Endothelial cell of umbilical vein (primary cell): ENCODE measurements around the gene ATP8A2. TPM values are rescaled to one million over a fixed set of nuclear protein-coding genes. Genes with fewer than 3 reads are reported as not detected.

ENCODE experiments used
- BruUV-seq: library from RNA; stranded (reverse); fragments of 400-500 nt; replicated peaks from 2 replicates; lab custom pipeline; 2021; lab: Mats Ljungman, UMichigan
- CTCF ChIA-PET: fragments of 300-600, 350-600 bp; sonication (Branson Sonifier 250); formaldehyde crosslinking; loops from one replicate; lab custom pipeline; 2021; ENCODE audit warnings: antibody characterized with exemption, inconsistent platforms; lab: Charles Lee
- POLR2A ChIA-PET: fragments of 300-600, 350-600 bp; sonication (Branson Sonifier 250); formaldehyde crosslinking; loops from one replicate; lab custom pipeline; 2021; ENCODE audit warnings: antibody characterized with exemption, inconsistent platforms; lab: Charles Lee
- DNase-seq: peaks from one replicate; pipeline ENCODE4 v3.0.0-alpha.2; 2011; ENCODE audit warnings: low read depth, low spot score
- FAIRE-seq: peaks from 2 replicates; lab custom pipeline; 2011; peaks lifted over from hg19 to GRCh38; lab: Jason Lieb, UNC
- H2AFZ ChIP-seq: 2 replicates; pipeline ENCODE4 v1.6.0; 2012; ENCODE audit warnings: low read depth, low read length, control low read depth, inconsistent platforms
- H3K27ac ChIP-seq: 2 replicates; pipeline ENCODE4 v1.5.1; 2011; ENCODE audit warnings: low read depth, mild to moderate bottlenecking, control low read depth, low read length, moderate library complexity; ENCODE audit not compliant: insufficient read depth
- H3K27me3 ChIP-seq, 2 experiments: 2 replicates each; pipeline versions ENCODE4 v1.6.0 to v1.6.1; 2011; ENCODE audit warnings: low read length in 2 of 2, mixed read lengths in 1 of 2; ENCODE audit not compliant: control insufficient read depth in 2 of 2, insufficient read depth in 2 of 2
- H3K36me3 ChIP-seq, 2 experiments: 2 replicates in 1 of 2; 3 replicates in 1 of 2; pipeline ENCODE4 v1.5.1; 2011; ENCODE audit warnings: low read length in 2 of 2, mild to moderate bottlenecking in 1 of 2, moderate library complexity in 1 of 2; ENCODE audit not compliant: control insufficient read depth in 2 of 2, insufficient read depth in 2 of 2; ENCODE audit errors: extremely low read depth in 1 of 2
- H3K4me1 ChIP-seq: 3 replicates; pipeline ENCODE4 v1.5.1; 2011; ENCODE audit warnings: mild to moderate bottlenecking, low read length; ENCODE audit not compliant: control insufficient read depth, insufficient read depth; ENCODE audit errors: extremely low read depth
- H3K4me2 ChIP-seq: 2 replicates; pipeline ENCODE4 v1.6.1; 2011; ENCODE audit warnings: low read length, control low read depth, mixed read lengths; ENCODE audit not compliant: insufficient read depth
- H3K4me3 ChIP-seq, 3 experiments: fragments of 200-600 bp in 1 of 3; sonication (generic), shearing (Covaris generic) in 1 of 3; replicated peaks in 1 of 3; 2 replicates each; pipeline ENCODE4 v1.5.1; 2011 to 2016; ENCODE audit warnings: control low read depth in 3 of 3, low read length in 3 of 3, mild to moderate bottlenecking in 2 of 3, inconsistent platforms in 1 of 3, low read depth in 1 of 3, moderate library complexity in 1 of 3; ENCODE audit not compliant: insufficient read depth in 1 of 3
- H3K79me2 ChIP-seq: 2 replicates; pipeline ENCODE4 v1.6.0; 2012; ENCODE audit warnings: low read length, inconsistent platforms; ENCODE audit not compliant: control insufficient read depth, insufficient read depth
- H3K9ac ChIP-seq: replicated peaks from 2 replicates; pipeline ENCODE3; 2011; ENCODE audit warnings: low read length, control low read depth; ENCODE audit not compliant: insufficient read depth; ENCODE audit errors: extremely low read depth
- H3K9me1 ChIP-seq: replicated peaks from 3 replicates; pipeline ENCODE4 v1.6.0; 2011; ENCODE audit warnings: mild to moderate bottlenecking, low read length; ENCODE audit not compliant: control insufficient read depth, insufficient read depth; ENCODE audit errors: extremely low read depth
- H3K9me3 ChIP-seq: replicated peaks from 2 replicates; pipeline ENCODE4 v1.5.1; 2012; ENCODE audit warnings: low read length, inconsistent platforms; ENCODE audit not compliant: control insufficient read depth, insufficient read depth
- H4K20me1 ChIP-seq: replicated peaks from 2 replicates; pipeline ENCODE3; 2011; ENCODE audit warnings: mild to moderate bottlenecking, low read length; ENCODE audit not compliant: control insufficient read depth, insufficient read depth; ENCODE audit errors: extremely low read depth
- EZH2 ChIP-seq: IDR thresholded peaks from 2 replicates; pipeline ENCODE4 v1.6.1; 2012; ENCODE audit warnings: borderline replicate concordance, low read depth, mild to moderate bottlenecking, moderate library complexity, low read length, inconsistent platforms; ENCODE audit not compliant: severe bottlenecking
- FOS ChIP-seq: IDR thresholded peaks from 2 replicates; pipeline ENCODE4 v1.6.1; 2011; ENCODE audit warnings: mild to moderate bottlenecking, low read length, moderate library complexity, borderline replicate concordance; ENCODE audit not compliant: insufficient read depth
- GATA2 ChIP-seq: IDR thresholded peaks from 2 replicates; pipeline ENCODE4 v1.7.0; 2011; ENCODE audit warnings: low read depth, mild to moderate bottlenecking, moderate library complexity, mixed read lengths, low read length; ENCODE audit not compliant: insufficient read length, insufficient read depth
- JUN ChIP-seq: IDR thresholded peaks from 2 replicates; pipeline ENCODE4 v1.6.1; 2011; ENCODE audit warnings: borderline replicate concordance, low read depth; ENCODE audit not compliant: insufficient read length, insufficient read depth
- MYC ChIP-seq: IDR thresholded peaks from one replicate; pipeline ENCODE4 v1.6.1; 2011; ENCODE audit warnings: mild to moderate bottlenecking, low read depth, low read length
- POLR2AphosphoS5 ChIP-seq: IDR thresholded peaks from 2 replicates; pipeline ENCODE4 v1.6.1; 2012; ENCODE audit warnings: low read depth, mild to moderate bottlenecking, control low read depth, low read length, moderate library complexity; ENCODE audit not compliant: insufficient read depth
- dilution Hi-C: fragments of 300-500 bp; cut with MboI; formaldehyde crosslinking; loops from one replicate; pipeline ENCODE4 v1.15.0; 2019; ENCODE audit warnings: low sequenced_read_pairs; ENCODE audit not compliant: extremely low pct_ligation_motif_present
- intact Hi-C: fragments of 100-400 bp; cut with micrococcal nuclease; formaldehyde crosslinking; loops from one replicate; pipeline ENCODE4 v1.10.0; 2022
- polyA plus RNA-seq, 4 experiments: library from polyadenylated mRNA; depleted of rRNA in 3 of 4; stranded (reverse) in 3 of 4; unstranded in 1 of 4; fragments of >200 nt; gene quantifications; 2 replicates each; pipeline versions ENCODE4 v1.2.1 to v1.2.3, GENCODE V29; 2011 to 2012; ENCODE audit warnings: missing spikeins in 1 of 4
- total RNA-seq: library from RNA; stranded (reverse); gene quantifications from 2 replicates; pipeline ENCODE4 v1.2.3, GENCODE V29; 2021
- TF ChIP-seq, protein P1 (sequence below): IDR thresholded peaks from 2 replicates; pipeline ENCODE4 v1.6.1; 2011; ENCODE audit not compliant: insufficient read depth, insufficient read length
- TF ChIP-seq, protein P2 (sequence below), 2 donors: IDR thresholded peaks; 1 replicate in 1 of 2; 2 replicates in 1 of 2; pipeline ENCODE4 v1.5.1; 2011; ENCODE audit warnings: low read length in 2 of 2, mild to moderate bottlenecking in 2 of 2, moderate library complexity in 2 of 2, control low read depth in 1 of 2, inconsistent platforms in 1 of 2, low read depth in 1 of 2; ENCODE audit not compliant: insufficient read depth in 1 of 2; ENCODE audit errors: extremely low read depth in 1 of 2

The ATP8A2 gene
- total and polyA plus RNA-seq, 2 donors (not counting 3 experiments of a cell fraction or from before 2014, with no cell fraction given), result 0.11 to 0.49 TPM

DNA sequence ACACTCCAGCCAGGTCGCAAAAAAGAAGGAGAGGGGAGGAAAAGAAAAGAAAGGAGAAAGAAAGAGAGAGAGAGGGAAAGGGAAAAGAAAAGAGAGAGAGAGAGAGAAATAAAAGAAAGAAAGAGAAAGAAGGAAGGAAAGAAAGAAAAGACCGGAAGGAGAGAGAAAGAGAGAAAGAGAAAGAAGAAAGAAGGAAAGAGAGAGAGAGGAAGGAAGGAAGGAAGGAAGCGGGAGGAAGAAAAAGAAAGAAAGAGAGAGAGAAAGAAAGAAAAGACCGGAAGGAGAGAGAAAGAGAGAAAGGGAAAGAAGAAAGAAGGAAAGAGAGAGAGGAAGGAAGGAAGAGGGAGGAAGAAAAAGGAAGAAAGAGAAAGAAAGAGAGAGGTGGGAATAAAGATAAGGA is 359.3 kb downstream of the ATP8A2 start:
- Histone ChIP-seq H3K36me3 (no peaks in the 10 kb centered on the region), H3K4me3 (no peak overlapping the region), H3K9me3 (no peaks in the 10 kb centered on the region), H3K9ac (no peak overlapping the region), H3K4me1 (no peaks in the 10 kb centered on the region), H2AFZ (no peak overlapping the region), H3K27ac (no peak overlapping the region), H3K4me2 (no peak overlapping the region), H3K27me3 (no peaks in the 10 kb centered on the region), H4K20me1 (no peaks in the 10 kb centered on the region), H3K79me2 (no peaks in the 10 kb centered on the region), H3K9me1 (no peaks in the 10 kb centered on the region)
- intact Hi-C loops (no loop called here), dilution Hi-C loops (no loop called here)
- ChIA-PET CTCF (interaction anchor here (0.6 kb wide), 1 partner anchor 1598 kb away, joined by 3 read pairs; no protein-coding TSS in a partner anchor), POLR2A (no interaction called here)
- no TSS peak for BruUV-seq
- DNase-seq, result no peak
- TF ChIP-seq GATA2 (no peak), MYC (no peak), EZH2 (no peak), FOS (no peak), POLR2AphosphoS5 (no peak), JUN (no peak)
- TF ChIP-seq, protein P1, sequence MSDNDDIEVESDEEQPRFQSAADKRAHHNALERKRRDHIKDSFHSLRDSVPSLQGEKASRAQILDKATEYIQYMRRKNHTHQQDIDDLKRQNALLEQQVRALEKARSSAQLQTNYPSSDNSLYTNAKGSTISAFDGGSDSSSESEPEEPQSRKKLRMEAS, result no peak
- TF ChIP-seq, protein P2, sequence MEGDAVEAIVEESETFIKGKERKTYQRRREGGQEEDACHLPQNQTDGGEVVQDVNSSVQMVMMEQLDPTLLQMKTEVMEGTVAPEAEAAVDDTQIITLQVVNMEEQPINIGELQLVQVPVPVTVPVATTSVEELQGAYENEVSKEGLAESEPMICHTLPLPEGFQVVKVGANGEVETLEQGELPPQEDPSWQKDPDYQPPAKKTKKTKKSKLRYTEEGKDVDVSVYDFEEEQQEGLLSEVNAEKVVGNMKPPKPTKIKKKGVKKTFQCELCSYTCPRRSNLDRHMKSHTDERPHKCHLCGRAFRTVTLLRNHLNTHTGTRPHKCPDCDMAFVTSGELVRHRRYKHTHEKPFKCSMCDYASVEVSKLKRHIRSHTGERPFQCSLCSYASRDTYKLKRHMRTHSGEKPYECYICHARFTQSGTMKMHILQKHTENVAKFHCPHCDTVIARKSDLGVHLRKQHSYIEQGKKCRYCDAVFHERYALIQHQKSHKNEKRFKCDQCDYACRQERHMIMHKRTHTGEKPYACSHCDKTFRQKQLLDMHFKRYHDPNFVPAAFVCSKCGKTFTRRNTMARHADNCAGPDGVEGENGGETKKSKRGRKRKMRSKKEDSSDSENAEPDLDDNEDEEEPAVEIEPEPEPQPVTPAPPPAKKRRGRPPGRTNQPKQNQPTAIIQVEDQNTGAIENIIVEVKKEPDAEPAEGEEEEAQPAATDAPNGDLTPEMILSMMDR (IDR thresholded peaks at IDR 0.05; ENCODE audit: extremely low read depth in 1 of 2, insufficient read depth in 1 of 2, low read depth in 1 of 2, low read length in 2 of 2), result no peak
- FAIRE-seq, result no peak
